Esophagus (tissue), 2 donors: Measurements from ENCODE around the gene THSD7A. TPM values are rescaled to one million over a fixed set of nuclear protein-coding genes. Genes with fewer than 3 reads are reported as not detected.

Experiments used
- H3K27ac ChIP-seq, 2 donors: one replicate each; pipeline ENCODE4 v1.5.1; 2013; ENCODE audit warnings: low read depth in 2 of 2, mild to moderate bottlenecking in 2 of 2, inconsistent platforms in 1 of 2, low read length in 1 of 2, moderate library complexity in 1 of 2
- H3K27me3 ChIP-seq, 2 donors: one replicate each; pipeline ENCODE4 v1.6.1; 2013; ENCODE audit warnings: low read length in 2 of 2, control low read depth in 1 of 2, mild to moderate bottlenecking in 1 of 2; ENCODE audit not compliant: insufficient read depth in 2 of 2, control insufficient read depth in 1 of 2
- H3K36me3 ChIP-seq, 2 donors: one replicate each; pipeline ENCODE4 v1.6.1; 2013; ENCODE audit warnings: low read length in 1 of 2; ENCODE audit not compliant: control insufficient read depth in 2 of 2, insufficient read depth in 2 of 2
- H3K4me1 ChIP-seq, 2 donors: one replicate each; pipeline ENCODE4 v1.6.1; 2013; ENCODE audit warnings: low read length in 1 of 2; ENCODE audit not compliant: control insufficient read depth in 2 of 2, insufficient read depth in 2 of 2
- H3K4me3 ChIP-seq, 2 donors: one replicate each; pipeline ENCODE4 v1.5.1; 2013; ENCODE audit warnings: low read length in 2 of 2, mild to moderate bottlenecking in 2 of 2, low read depth in 1 of 2, moderate library complexity in 1 of 2
- H3K9me3 ChIP-seq, 2 donors: one replicate each; pipeline ENCODE4 v1.6.1; 2013; ENCODE audit warnings: mild to moderate bottlenecking in 2 of 2, low read depth in 1 of 2, low read length in 1 of 2, moderate library complexity in 1 of 2; ENCODE audit not compliant: control insufficient read depth in 2 of 2, insufficient read depth in 1 of 2
- WGBS, 2 donors: extraction: QIAGEN DNeasy Blood & Tissue Kit; methylation state at CpG; one replicate each; pipeline ENCODE4 v1.1.7; 2013; 5-methylcytosine and 5-hydroxymethylcytosine counted together
- polyA plus RNA-seq, 2 donors: library from polyadenylated mRNA; stranded (reverse); fragments of 200-250 nt; gene quantifications; one replicate each; pipeline ENCODE4 v1.2.3, GENCODE V29; 2013
- donor health status: healthy with polysubstance abuse.
- donor health status: Bipolar disorder and iron deficiency.

Gene THSD7A
- polyA plus RNA-seq, 2 donors: 0.18 to 0.20 TPM

GRCh38 chr7:11420049-11420448, 411.9 kb downstream of the THSD7A start:
- no peaks in the 10 kb centered on the region for H3K9me3 ChIP-seq
- H3K27ac ChIP-seq: no peak overlapping the region
- no peaks in the 10 kb centered on the region for H3K27me3 ChIP-seq
- no peak overlapping the region for H3K4me3 ChIP-seq
- H3K4me1 ChIP-seq: no peaks in the 10 kb centered on the region
- WGBS, 2 donors: 20 to 52% methylated on average over 1 of the region's 1 CpG
- H3K36me3 ChIP-seq: no peaks in the 10 kb centered on the region

GRCh38 chr7:11416641-11417458, 415.1 kb downstream of the THSD7A start:
- H3K9me3 ChIP-seq: no peaks in the 10 kb centered on the region
- H3K27ac ChIP-seq: no peak overlapping the region
- H3K36me3 ChIP-seq: no peaks in the 10 kb centered on the region
- no peaks in the 10 kb centered on the region for H3K4me1 ChIP-seq
- no peak overlapping the region for H3K4me3 ChIP-seq
- WGBS, 2 donors: 11 to 42% methylated on average over 1 of the region's 1 CpG
- no peaks in the 10 kb centered on the region for H3K27me3 ChIP-seq

GRCh38 chr7:11415101-11415500, 416.9 kb downstream of the THSD7A start:
- H3K27ac ChIP-seq: no peak overlapping the region
- H3K4me1 ChIP-seq: no peaks in the 10 kb centered on the region
- 61 to 80% methylated on average over 4 of the region's 4 CpGs for WGBS, 2 donors
- H3K27me3 ChIP-seq: no peaks in the 10 kb centered on the region
- no peak overlapping the region for H3K4me3 ChIP-seq
- no peaks in the 10 kb centered on the region for H3K9me3 ChIP-seq
- H3K36me3 ChIP-seq: no peaks in the 10 kb centered on the region

GRCh38 chr7:11413901-11414300, 418.1 kb downstream of the THSD7A start:
- no peak overlapping the region for H3K4me3 ChIP-seq
- H3K36me3 ChIP-seq: no peaks in the 10 kb centered on the region
- H3K9me3 ChIP-seq: no peaks in the 10 kb centered on the region
- H3K27ac ChIP-seq: no peak overlapping the region
- no peaks in the 10 kb centered on the region for H3K4me1 ChIP-seq
- no peaks in the 10 kb centered on the region for H3K27me3 ChIP-seq

GRCh38 chr7:11412036-11412435, 420.0 kb downstream of the THSD7A start:
- no peaks in the 10 kb centered on the region for H3K4me1 ChIP-seq

GRCh38 chr7:11410656-11411644, 421.0 kb downstream of the THSD7A start:
- 73 to 77% methylated on average over 8 of the region's 8 CpGs for WGBS, 2 donors
- Histone ChIP-seq H3K27me3 (no peaks in the 10 kb centered on the region), H3K9me3 (no peaks in the 10 kb centered on the region), H3K4me1 (no peaks in the 10 kb centered on the region), H3K4me3 (no peak overlapping the region), H3K36me3 (no peaks in the 10 kb centered on the region), H3K27ac (no peak overlapping the region)

More at GRCh38 chr7:11412036-11412435, 420.0 kb downstream of the THSD7A start:
- H3K4me3 ChIP-seq: no peak overlapping the region
- 79 to 82% methylated on average over 2 of the region's 2 CpGs for WGBS, 2 donors
- H3K27me3 ChIP-seq: no peaks in the 10 kb centered on the region
- no peaks in the 10 kb centered on the region for H3K9me3 ChIP-seq
- H3K27ac ChIP-seq: no peak overlapping the region
- no peaks in the 10 kb centered on the region for H3K36me3 ChIP-seq

GRCh38 chr7:11404355-11404754, 427.6 kb downstream of the THSD7A start:
- no peaks in the 10 kb centered on the region for H3K4me1 ChIP-seq
- no peaks in the 10 kb centered on the region for H3K27me3 ChIP-seq
- 41 to 68% methylated on average over 1 of the region's 1 CpG for WGBS, 2 donors
- no peak overlapping the region for H3K4me3 ChIP-seq
- H3K36me3 ChIP-seq: no peaks in the 10 kb centered on the region
- no peaks in the 10 kb centered on the region for H3K9me3 ChIP-seq
- no peak overlapping the region for H3K27ac ChIP-seq

- no peak overlapping the region for H3K4me3 ChIP-seq
- WGBS, 2 donors: 62 to 73% methylated on average over 1 of the region's 1 CpG
- no peaks in the 10 kb centered on the region for H3K36me3 ChIP-seq
- no peaks in the 10 kb centered on the region for H3K9me3 ChIP-seq
- H3K27me3 ChIP-seq: no peaks in the 10 kb centered on the region
- H3K27ac ChIP-seq: no peak overlapping the region
- H3K4me1 ChIP-seq: no peaks in the 10 kb centered on the region
Measured at GRCh38 chr7:11403781-11404180, 428.2 kb downstream of the THSD7A start.

GRCh38 chr7:11394438-11394837, 437.6 kb downstream of the THSD7A start:
- no peaks in the 10 kb centered on the region for H3K36me3 ChIP-seq
- peaks cover 3 to 6% of the 10 kb centered on the region in 2 donors for H3K9me3 ChIP-seq
- H3K4me1 ChIP-seq: no peaks in the 10 kb centered on the region
- WGBS, 2 donors: 79 to 82% methylated on average over 12 of the region's 12 CpGs
- H3K27ac ChIP-seq: no peak overlapping the region
- no peak overlapping the region for H3K4me3 ChIP-seq
- H3K27me3 ChIP-seq: no peaks in the 10 kb centered on the region
